Umbilical cord (tissue), 2 donors: ENCODE data around the gene KNSTRN. TPM values are rescaled to one million over a fixed set of nuclear protein-coding genes. Genes with fewer than 3 reads are reported as not detected.
A peak's percentile ranks its signal among the peaks of the same experiment; 100 is the strongest.

ENCODE experiments used
- DNase-seq: peaks from one replicate; pipeline ENCODE4 v3.0.0-alpha.2; 2015; ENCODE audit warnings: low spot score
- total RNA-seq: library from RNA; depleted of rRNA; stranded (reverse); fragments of >200 nt; gene quantifications from one replicate; pipeline ENCODE4 v1.2.3, GENCODE V29; 2014; ENCODE audit warnings: low replicate concordance; ENCODE audit not compliant: insufficient read depth

The KNSTRN gene
- total RNA-seq: 13.5 TPM

- DNase-seq: peak; percentile 95
Measured at GRCh38 chr15:40382580-40383456, at the start of gene KNSTRN. KNSTRN (plus strand) TSS chr15:40382721; CDS start chr15:40382836, 115 bp downstream.

GRCh38 chr15:40333922-40334492 is 48.5 kb upstream of the KNSTRN start:
- peak; percentile 93 for DNase-seq

- DNase-seq: no peak
Measured at GRCh38 chr15:40334541-40334940, 48.0 kb upstream of the KNSTRN start.

GRCh38 chr15:40334941-40335795 is 47.4 kb upstream of the KNSTRN start:
- DNase-seq: no peak

GRCh38 chr15:40335938-40336743 is 46.4 kb upstream of the KNSTRN start:
- no peak for DNase-seq

GRCh38 chr15:40336744-40337122 is 45.8 kb upstream of the KNSTRN start:
- DNase-seq: no peak

GRCh38 chr15:40337597-40337996 is 44.9 kb upstream of the KNSTRN start:
- no peak for DNase-seq

- DNase-seq: peak; percentile 73
Measured at GRCh38 chr15:40338041-40338657, 44.4 kb upstream of the KNSTRN start.

- no peak for DNase-seq
Measured at GRCh38 chr15:40338921-40339620, 43.5 kb upstream of the KNSTRN start.

- no peak for DNase-seq
Measured at GRCh38 chr15:40339621-40339945, 42.9 kb upstream of the KNSTRN start.

- peak; percentile 86 for DNase-seq
Measured at GRCh38 chr15:40340038-40340739, 42.3 kb upstream of the KNSTRN start.

- peak; percentile 95 for DNase-seq
Measured at GRCh38 chr15:40340740-40341400, 41.7 kb upstream of the KNSTRN start, which contains the start of gene CCDC9B. CCDC9B (minus strand) TSS chr15:40340939; CDS start chr15:40340819, 120 bp downstream.

GRCh38 chr15:40342416-40343320 is 39.9 kb upstream of the KNSTRN start:
- no peak for DNase-seq

- DNase-seq: peak; percentile 95
Measured at GRCh38 chr15:40343512-40343911, 39.0 kb upstream of the KNSTRN start.

- no peak for DNase-seq
Measured at GRCh38 chr15:40344217-40344616, 38.3 kb upstream of the KNSTRN start.

GRCh38 chr15:40344631-40345120 is 37.8 kb upstream of the KNSTRN start:
- DNase-seq: peak; percentile 72

GRCh38 chr15:40345225-40345866 is 37.2 kb upstream of the KNSTRN start:
- no peak for DNase-seq
